SJCRH30 (cell line): ENCODE data around the gene EI24. TPM values are rescaled to one million over a fixed set of nuclear protein-coding genes. Genes with fewer than 3 reads are reported as not detected.
A peak's percentile ranks its signal among the peaks of the same experiment; 100 is the strongest.
"Not testable (repeated sequence)": the region's sequence is repeated elsewhere in the genome, so short reads cannot be mapped to it uniquely, and the experiment has no call there.

ENCODE experiments used
- DNase-seq, 2 experiments: peaks; one replicate each; pipeline ENCODE4 v3.0.0-alpha.2; 2015 to 2020
- H3K27ac ChIP-seq: fragments of 250-450 bp; sonication (Bioruptor Pico); 2 replicates; pipeline ENCODE4 v1.5.1; 2020; ENCODE audit warnings: mild to moderate bottlenecking, moderate library complexity
- H3K27me3 ChIP-seq: fragments of 250-450 bp; sonication (Bioruptor Pico); 2 replicates; pipeline ENCODE4 v1.5.1; 2020; ENCODE audit warnings: mild to moderate bottlenecking, moderate library complexity
- H3K36me3 ChIP-seq: fragments of 250-450 bp; sonication (Bioruptor Pico); 2 replicates; pipeline ENCODE4 v1.5.1; 2020; ENCODE audit warnings: mild to moderate bottlenecking, moderate library complexity
- H3K4me1 ChIP-seq: fragments of 250-450 bp; sonication (Bioruptor Pico); 2 replicates; pipeline ENCODE4 v1.5.1; 2020; ENCODE audit warnings: mild to moderate bottlenecking, moderate library complexity
- H3K4me3 ChIP-seq: fragments of 250-450 bp; sonication (Bioruptor Pico); 2 replicates; pipeline ENCODE4 v1.5.1; 2020; ENCODE audit warnings: mild to moderate bottlenecking, moderate library complexity
- H3K9me3 ChIP-seq: fragments of 250-450 bp; sonication (Bioruptor Pico); replicated peaks from 2 replicates; pipeline ENCODE4 v1.5.1; 2020; ENCODE audit warnings: mild to moderate bottlenecking, moderate library complexity
- total RNA-seq: library from RNA; depleted of rRNA; stranded (reverse); fragments of >200 nt; shearing (Covaris generic); gene quantifications from 2 replicates; pipeline ENCODE4 v1.2.3, GENCODE V29; 2014

EI24 gene
- total RNA-seq, 1 experiment from 2014 or later, result 85.0 TPM

- Histone ChIP-seq H3K36me3 (no peaks in the 10 kb centered on the region), H3K9me3 (no peaks in the 10 kb centered on the region), H3K27ac (no peak overlapping the region), H3K4me3 (no peak overlapping the region), H3K27me3 (no peaks in the 10 kb centered on the region), H3K4me1 (no peaks in the 10 kb centered on the region)
- no peak for DNase-seq
Measured at GRCh38 chr11:125562430-125562829, 6.8 kb upstream of the EI24 start.

GRCh38 chr11:125564357-125564756 lies 4.9 kb upstream of the EI24 start:
- Histone ChIP-seq H3K4me1 (no peaks in the 10 kb centered on the region; the same call in 1 of the 2 replicates), H3K27me3 (no peaks in the 10 kb centered on the region), H3K36me3 (no peaks in the 10 kb centered on the region), H3K27ac (no peak overlapping the region), H3K9me3 (no peaks in the 10 kb centered on the region), H3K4me3 (no peak overlapping the region)
- DNase-seq, result no peak

- no peak overlapping the region for H3K27ac ChIP-seq
- H3K27me3 ChIP-seq, result no peaks in the 10 kb centered on the region
- H3K4me1 ChIP-seq, result peaks cover 7% of the 10 kb centered on the region
- H3K4me3 ChIP-seq, result no peak overlapping the region
- no peaks in the 10 kb centered on the region for H3K36me3 ChIP-seq
- H3K9me3 ChIP-seq, result no peaks in the 10 kb centered on the region
- no peak for DNase-seq
Measured at GRCh38 chr11:125566235-125566634, 3.0 kb upstream of the EI24 start.

GRCh38 chr11:125569915-125570621 lies 791 bp downstream of the EI24 start:
- Histone ChIP-seq H3K27ac (peak overlapping the region; percentile 60), H3K4me3 (peak overlapping the region; percentile 90), H3K9me3 (no peaks in the 10 kb centered on the region), H3K36me3 (peaks cover 3% of the 10 kb centered on the region; the same call in 1 of the 2 replicates), H3K27me3 (no peaks in the 10 kb centered on the region), H3K4me1 (peaks cover 7% of the 10 kb centered on the region)
- peak in 1 of 2 experiments; percentile 22 for DNase-seq

GRCh38 chr11:125570952-125571351 lies 1.7 kb downstream of the EI24 start:
- DNase-seq, result no peak
- no peaks in the 10 kb centered on the region for H3K9me3 ChIP-seq
- no peak overlapping the region for H3K4me3 ChIP-seq

GRCh38 chr11:125572916-125573315 lies 3.6 kb downstream of the EI24 start:
- no peak overlapping the region for H3K27ac ChIP-seq
- H3K4me3 ChIP-seq, result no peak overlapping the region
- H3K27me3 ChIP-seq, result no peaks in the 10 kb centered on the region
- peaks cover 7% of the 10 kb centered on the region for H3K4me1 ChIP-seq
- no peaks in the 10 kb centered on the region for H3K9me3 ChIP-seq
- peaks cover 5% of the 10 kb centered on the region; the same call in 1 of the 2 replicates for H3K36me3 ChIP-seq
- no peak for DNase-seq

More at GRCh38 chr11:125570952-125571351, 1.7 kb downstream of the EI24 start:
- Histone ChIP-seq H3K27ac (no peak overlapping the region), H3K4me1 (peaks cover 7% of the 10 kb centered on the region), H3K36me3 (peaks cover 3% of the 10 kb centered on the region; the same call in 1 of the 2 replicates), H3K27me3 (no peaks in the 10 kb centered on the region)

GRCh38 chr11:125577181-125577580 lies 7.9 kb downstream of the EI24 start:
- peaks cover 24% of the 10 kb centered on the region for H3K36me3 ChIP-seq
- H3K27me3 ChIP-seq, H3K4me3 ChIP-seq, DNase-seq, H3K4me1 ChIP-seq, H3K27ac ChIP-seq, H3K9me3 ChIP-seq: not testable (repeated sequence)

GRCh38 chr11:125578783-125579182 lies 9.5 kb downstream of the EI24 start:
- Histone ChIP-seq H3K4me1 (peaks cover 6% of the 10 kb centered on the region), H3K27me3 (no peaks in the 10 kb centered on the region), H3K27ac (no peak overlapping the region), H3K36me3 (peaks cover 21% of the 10 kb centered on the region), H3K4me3 (no peak overlapping the region), H3K9me3 (no peaks in the 10 kb centered on the region)
- DNase-seq, result no peak

GRCh38 chr11:125579811-125580210 lies 10.5 kb downstream of the EI24 start:
- Histone ChIP-seq H3K4me1 (peaks cover 6% of the 10 kb centered on the region), H3K9me3 (no peaks in the 10 kb centered on the region), H3K27ac (no peak overlapping the region), H3K27me3 (no peaks in the 10 kb centered on the region), H3K4me3 (no peak overlapping the region), H3K36me3 (peaks cover 24% of the 10 kb centered on the region)
- peak; percentile 36 to 76 for DNase-seq

GRCh38 chr11:125583496-125583895 lies 14.2 kb downstream of the EI24 start:
- Histone ChIP-seq H3K27me3 (no peaks in the 10 kb centered on the region), H3K4me1 (peaks cover 6% of the 10 kb centered on the region), H3K9me3 (no peaks in the 10 kb centered on the region), H3K27ac (no peak overlapping the region), H3K36me3 (peaks cover 22% of the 10 kb centered on the region), H3K4me3 (no peak overlapping the region)
- no peak for DNase-seq

- Histone ChIP-seq H3K4me1 (no peaks in the 10 kb centered on the region; the same call in 1 of the 2 replicates), H3K4me3 (no peak overlapping the region), H3K27ac (no peak overlapping the region), H3K27me3 (no peaks in the 10 kb centered on the region), H3K9me3 (no peaks in the 10 kb centered on the region), H3K36me3 (peaks cover 10% of the 10 kb centered on the region)
- DNase-seq, result no peak
Measured at GRCh38 chr11:125585487-125585886, 16.2 kb downstream of the EI24 start.

GRCh38 chr11:125586623-125587022 lies 17.3 kb downstream of the EI24 start:
- H3K27me3 ChIP-seq, result no peaks in the 10 kb centered on the region
- no peaks in the 10 kb centered on the region for H3K9me3 ChIP-seq
- no peaks in the 10 kb centered on the region for H3K4me1 ChIP-seq
- H3K27ac ChIP-seq, result no peak overlapping the region
- H3K4me3 ChIP-seq, result no peak overlapping the region
- peaks cover 7% of the 10 kb centered on the region; the same call in 1 of the 2 replicates for H3K36me3 ChIP-seq
- DNase-seq, result no peak

- Histone ChIP-seq H3K27ac (no peak overlapping the region), H3K9me3 (no peaks in the 10 kb centered on the region), H3K4me1 (no peaks in the 10 kb centered on the region), H3K36me3 (peaks cover 3% of the 10 kb centered on the region; the same call in 1 of the 2 replicates), H3K27me3 (no peaks in the 10 kb centered on the region), H3K4me3 (no peak overlapping the region)
- DNase-seq, result no peak
Measured at GRCh38 chr11:125587480-125587879, 18.2 kb downstream of the EI24 start.

- no peaks in the 10 kb centered on the region for H3K27me3 ChIP-seq
- DNase-seq, result no peak
- H3K27ac ChIP-seq, result no peak overlapping the region
- H3K4me3 ChIP-seq, result no peak overlapping the region
- peaks cover 3% of the 10 kb centered on the region; the same call in 1 of the 2 replicates for H3K36me3 ChIP-seq
- H3K9me3 ChIP-seq, result no peaks in the 10 kb centered on the region
- no peaks in the 10 kb centered on the region for H3K4me1 ChIP-seq
Measured at GRCh38 chr11:125588505-125588904, 19.2 kb downstream of the EI24 start.

- peak overlapping the region; percentile 74 for H3K4me3 ChIP-seq
- peaks cover 5% of the 10 kb centered on the region for H3K36me3 ChIP-seq
- no peaks in the 10 kb centered on the region for H3K4me1 ChIP-seq
- DNase-seq, result peak in 1 of 2 experiments; percentile 19
- H3K27ac ChIP-seq, result peak overlapping the region; percentile 68
- H3K27me3 ChIP-seq, result no peaks in the 10 kb centered on the region
- H3K9me3 ChIP-seq, result no peaks in the 10 kb centered on the region
Measured at GRCh38 chr11:125591649-125592304, 22.5 kb downstream of the EI24 start.
